Ascending aorta (tissue), 2 donors: ENCODE results near the gene CBR3. TPM values are rescaled to one million over a fixed set of nuclear protein-coding genes. Genes with fewer than 3 reads are reported as not detected.

ENCODE experiments used
- DNase-seq, 2 donors: peaks; one replicate each; pipeline ENCODE4 v3.0.0-alpha.2; 2019; ENCODE audit warnings: low spot score in 2 of 2
- H3K27ac ChIP-seq, 2 donors: fragments of 200-600 bp; sonication (generic); one replicate each; pipeline ENCODE4 v1.5.1; 2016 to 2017; ENCODE audit warnings: mild to moderate bottlenecking in 1 of 2
- H3K27me3 ChIP-seq: fragments of 200-600 bp; sonication (generic); one replicate; pipeline ENCODE4 v1.5.1; 2017
- H3K36me3 ChIP-seq, 2 donors: fragments of 200-600 bp; sonication (generic); one replicate each; pipeline ENCODE4 v1.5.1; 2016
- H3K4me1 ChIP-seq, 2 donors: fragments of 200-600 bp; sonication (generic); one replicate each; pipeline ENCODE4 v1.5.1; 2016 to 2017; ENCODE audit warnings: mild to moderate bottlenecking in 1 of 2
- H3K4me3 ChIP-seq, 2 donors: fragments of 200-600 bp; sonication (generic); one replicate each; pipeline ENCODE4 v1.5.1; 2016 to 2017; ENCODE audit warnings: mild to moderate bottlenecking in 1 of 2
- H3K9me3 ChIP-seq, 2 donors: fragments of 200-600 bp; sonication (generic); one replicate each; pipeline ENCODE4 v1.5.1; 2016
- intact Hi-C: fragments of 100-400 bp; cut with DNase I; formaldehyde crosslinking; loops from one replicate; pipeline ENCODE4 v1.15.1; 2023
- total RNA-seq: library from RNA; depleted of rRNA; stranded (reverse); fragments of >200 nt; gene quantifications from one replicate; pipeline ENCODE4 v1.1.0, GENCODE V29; 2016
- TF ChIP-seq, protein P1 (sequence below), 3 experiments: fragments of 200-600 bp in 2 of 3; fragments of 450-650 bp in 1 of 3; sonication (generic) in 2 of 3; IDR thresholded peaks; one replicate each; pipeline ENCODE4 v1.5.1; 2016 to 2019; ENCODE audit warnings: antibody characterized with exemption in 3 of 3, mild to moderate bottlenecking in 1 of 3, moderate library complexity in 1 of 3

The CBR3 gene
- total RNA-seq, 1 donor from 2014 or later, result 59.2 TPM

- H3K4me3 ChIP-seq, result no peak overlapping the region
- peaks cover 0 to 4% of the 10 kb centered on the region in 2 donors for H3K4me1 ChIP-seq
- no peaks in the 10 kb centered on the region for H3K9me3 ChIP-seq
- TF ChIP-seq, protein P1, sequence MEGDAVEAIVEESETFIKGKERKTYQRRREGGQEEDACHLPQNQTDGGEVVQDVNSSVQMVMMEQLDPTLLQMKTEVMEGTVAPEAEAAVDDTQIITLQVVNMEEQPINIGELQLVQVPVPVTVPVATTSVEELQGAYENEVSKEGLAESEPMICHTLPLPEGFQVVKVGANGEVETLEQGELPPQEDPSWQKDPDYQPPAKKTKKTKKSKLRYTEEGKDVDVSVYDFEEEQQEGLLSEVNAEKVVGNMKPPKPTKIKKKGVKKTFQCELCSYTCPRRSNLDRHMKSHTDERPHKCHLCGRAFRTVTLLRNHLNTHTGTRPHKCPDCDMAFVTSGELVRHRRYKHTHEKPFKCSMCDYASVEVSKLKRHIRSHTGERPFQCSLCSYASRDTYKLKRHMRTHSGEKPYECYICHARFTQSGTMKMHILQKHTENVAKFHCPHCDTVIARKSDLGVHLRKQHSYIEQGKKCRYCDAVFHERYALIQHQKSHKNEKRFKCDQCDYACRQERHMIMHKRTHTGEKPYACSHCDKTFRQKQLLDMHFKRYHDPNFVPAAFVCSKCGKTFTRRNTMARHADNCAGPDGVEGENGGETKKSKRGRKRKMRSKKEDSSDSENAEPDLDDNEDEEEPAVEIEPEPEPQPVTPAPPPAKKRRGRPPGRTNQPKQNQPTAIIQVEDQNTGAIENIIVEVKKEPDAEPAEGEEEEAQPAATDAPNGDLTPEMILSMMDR (IDR thresholded peaks at IDR 0.05), result no peak
- no peaks in the 10 kb centered on the region for H3K36me3 ChIP-seq
- no peak for DNase-seq
- H3K27me3 ChIP-seq, result no peaks in the 10 kb centered on the region
- intact Hi-C loops, result no loop called here
- no peak overlapping the region for H3K27ac ChIP-seq
Observed at GRCh38 chr21:36186506-36187399, 51.9 kb downstream of the CBR3 start.

- Histone ChIP-seq H3K9me3 (no peaks in the 10 kb centered on the region), H3K4me1 (peaks cover 0 to 4% of the 10 kb centered on the region in 2 donors), H3K4me3 (no peak overlapping the region), H3K27me3 (no peaks in the 10 kb centered on the region), H3K36me3 (no peaks in the 10 kb centered on the region), H3K27ac (no peak overlapping the region)
- TF ChIP-seq, protein P1 (IDR thresholded peaks at IDR 0.05), result no peak
- intact Hi-C loops, result no loop called here
- no peak for DNase-seq
Observed at GRCh38 chr21:36188081-36188681, 53.3 kb downstream of the CBR3 start.

DNA sequence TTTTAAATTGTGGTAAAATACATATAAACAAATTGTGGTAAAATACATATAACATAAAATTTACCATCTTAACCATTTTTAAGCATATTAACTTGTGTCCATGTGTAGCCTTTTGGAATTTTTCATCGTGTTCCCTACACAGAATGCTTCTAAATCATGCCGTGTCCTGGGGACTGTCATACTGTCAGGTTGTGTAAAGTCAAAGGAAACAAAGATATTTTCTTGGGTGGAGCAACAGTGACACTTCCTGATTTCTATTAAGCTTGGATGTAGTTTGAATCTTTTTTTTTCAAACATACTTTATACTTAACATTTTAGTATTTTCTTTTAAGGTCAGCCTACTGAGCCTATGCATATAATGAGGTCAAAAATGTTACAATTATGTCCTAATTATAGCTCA is 54.1 kb downstream of the CBR3 start:
- Histone ChIP-seq H3K36me3 (no peaks in the 10 kb centered on the region), H3K27ac (no peak overlapping the region), H3K4me3 (no peak overlapping the region), H3K4me1 (peaks cover 0 to 4% of the 10 kb centered on the region in 2 donors), H3K9me3 (no peaks in the 10 kb centered on the region), H3K27me3 (no peaks in the 10 kb centered on the region)
- no peak for DNase-seq
- TF ChIP-seq, protein P1 (IDR thresholded peaks at IDR 0.05), result no peak
- intact Hi-C loops, result no loop called here

DNA sequence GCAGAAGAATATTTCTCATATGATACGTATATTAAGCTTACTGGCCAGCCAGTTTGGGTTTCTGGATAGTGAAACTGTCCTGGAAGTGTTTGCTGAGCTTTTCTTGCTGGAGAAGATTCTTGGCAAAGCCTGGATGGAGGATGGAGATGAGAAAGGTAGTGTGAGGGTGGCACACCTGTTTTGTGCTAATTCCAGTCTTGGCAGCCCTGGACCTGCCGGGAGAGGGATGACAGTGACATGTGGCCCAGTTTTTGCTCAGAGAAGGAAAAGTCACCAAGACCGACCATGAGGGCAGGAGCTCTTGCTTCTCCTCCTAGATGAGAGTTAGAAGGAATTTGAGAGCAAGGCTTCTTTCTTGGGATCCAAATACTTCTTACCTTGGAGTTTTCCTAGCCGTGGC is 55.9 kb downstream of the CBR3 start:
- intact Hi-C loops, result no loop called here
- no peak for DNase-seq
- no peaks in the 10 kb centered on the region for H3K9me3 ChIP-seq
- H3K4me3 ChIP-seq, result no peak overlapping the region
- no peaks in the 10 kb centered on the region for H3K36me3 ChIP-seq
- H3K27me3 ChIP-seq, result no peaks in the 10 kb centered on the region
- H3K4me1 ChIP-seq, result peaks cover 0 to 4% of the 10 kb centered on the region in 2 donors
- TF ChIP-seq, protein P1 (IDR thresholded peaks at IDR 0.05), result no peak
- H3K27ac ChIP-seq, result no peak overlapping the region

GRCh38 chr21:36193200-36193599 is 58.3 kb downstream of the CBR3 start:
- intact Hi-C loops, result no loop called here
- DNase-seq, result no peak
- peaks cover 0 to 4% of the 10 kb centered on the region in 2 donors for H3K4me1 ChIP-seq

More at GRCh38 chr21:36193200-36193599, 58.3 kb downstream of the CBR3 start:
- H3K27ac ChIP-seq, result no peak overlapping the region
- no peaks in the 10 kb centered on the region for H3K36me3 ChIP-seq
- no peaks in the 10 kb centered on the region for H3K9me3 ChIP-seq
- TF ChIP-seq, protein P1 (IDR thresholded peaks at IDR 0.05), result no peak
- H3K27me3 ChIP-seq, result no peaks in the 10 kb centered on the region
- H3K4me3 ChIP-seq, result no peak overlapping the region
